Heart left ventricle (tissue), 16 donors: ENCODE measurements around the gene BDP1. TPM values are rescaled to one million over a fixed set of nuclear protein-coding genes. Genes with fewer than 3 reads are reported as not detected.

Source experiments
- ATAC-seq, 4 donors: fragments of 200-7000 bp; cut with Tn5 transposase; one replicate each; pipeline ENCODE4 v1.9.1; 2020 to 2022; ENCODE audit warnings: moderate library complexity in 4 of 4, mild to moderate bottlenecking in 3 of 4, moderate number of reproducible peaks in 1 of 4
- DNase-seq, 5 donors: peaks; one replicate each; pipeline ENCODE4 v3.0.0-alpha.2; 2020
- H3K27ac ChIP-seq, 12 donors: fragments of 200-600 bp; sonication (generic) in 4 of 12; one replicate each; pipeline versions ENCODE4 v1.5.0 to v1.8.0; 2016 to 2022; ENCODE audit warnings: mild to moderate bottlenecking in 2 of 12
- H3K27me3 ChIP-seq, 9 donors: fragments of 200-600 bp; sonication (generic) in 2 of 9; one replicate each; pipeline versions ENCODE4 v1.5.1 to v1.8.0; 2016 to 2022; ENCODE audit warnings: mild to moderate bottlenecking in 3 of 9
- H3K36me3 ChIP-seq, 9 donors: fragments of 200-600 bp; sonication (generic) in 2 of 9; one replicate each; pipeline versions ENCODE4 v1.5.0 to v1.8.0; 2018 to 2022; ENCODE audit warnings: mild to moderate bottlenecking in 2 of 9
- H3K4me1 ChIP-seq, 12 donors: fragments of 200-600 bp; sonication (generic) in 4 of 12; one replicate each; pipeline versions ENCODE4 v1.5.0 to v1.8.0; 2016 to 2022; ENCODE audit warnings: mild to moderate bottlenecking in 3 of 12
- H3K4me3 ChIP-seq, 12 donors: fragments of 200-600 bp; sonication (generic) in 4 of 12; one replicate each; pipeline versions ENCODE4 v1.5.0 to v1.8.0; 2017 to 2022; ENCODE audit warnings: mild to moderate bottlenecking in 9 of 12, moderate library complexity in 4 of 12
- H3K9me3 ChIP-seq, 12 donors: fragments of 200-600 bp; sonication (generic) in 4 of 12; one replicate each; pipeline versions ENCODE4 v1.5.0 to v1.8.0; 2016 to 2022; ENCODE audit warnings: mild to moderate bottlenecking in 1 of 12
- POLR2A ChIP-seq, 2 donors: fragments of 450-650 bp; IDR thresholded peaks; one replicate each; pipeline ENCODE4 v1.6.1; 2017; ENCODE audit warnings: antibody characterized with exemption in 2 of 2, mild to moderate bottlenecking in 2 of 2, moderate library complexity in 2 of 2
- WGBS, 4 donors: extraction: QIAGEN DNeasy Blood & Tissue Kit in 2 of 4; methylation state at CpG; one replicate each; pipeline versions ENCODE4 v1.1.5 to v1.1.7; 2013 to 2018; 5-methylcytosine and 5-hydroxymethylcytosine counted together
- intact Hi-C, 10 donors: fragments of 100-400 bp; cut with DNase I; formaldehyde crosslinking; loops; one replicate each; pipeline versions ENCODE4 v1.11.1 to v1.14.2; 2022
- polyA plus RNA-seq, 2 donors: library from polyadenylated mRNA; stranded (reverse); fragments of 200-250 nt; gene quantifications; one replicate each; pipeline ENCODE4 v1.2.3, GENCODE V29; 2013
- total RNA-seq, 9 donors: library from RNA; depleted of rRNA in 2 of 9; stranded (reverse); fragments of >200 nt in 2 of 9; fragmentation: NEBNext Ultra II Directional in 3 of 9; extraction: Animal tissue kit (Norgen Biotek cat#: 25700) in 3 of 9; gene quantifications; one replicate each; pipeline versions ENCODE4 v1.1.0 to v1.2.4, GENCODE V29; 2016 to 2023
- TF ChIP-seq, protein P1 (sequence below), 12 donors: fragments of 200-600 bp; sonication (generic) in 4 of 12; IDR thresholded peaks; one replicate each; pipeline versions ENCODE4 v1.5.0 to v1.8.0; 2018 to 2022; ENCODE audit warnings: antibody characterized with exemption in 12 of 12, mild to moderate bottlenecking in 5 of 12
- donor health status: ischemic (EF 13 %, LVEDD 7.1; RV severe dilation, severe dysfunction).
- donor health status: healthy with polysubstance abuse.
- donor health status: DM: no; HTN: yes; CAD: no.
- donor health status: DM: no; HTN: no; CAD: no.
- donor health status: ischemic (EF 25% LVEDD 6.9; RV normal size, moderate dysfunction).
- donor health status: ischemic (EF 25% LVEDD 5.7; RV mildly dilated, moderate dysfunction).
- donor health status: healthy.
- donor health status: DM: yes; HTN: yes; CAD: no.
- donor health status: ischemic (EF 35%, LVEDD 5.7; RV mildly dilated, moderate dysfunction).
- donor health status: nonischemic (EF 11% LVEDD 7.7; RV severe dilation, severe dysfunction).
- donor health status: DM: yes; HTN: yes; CAD: no.
- donor health status: PGD.
- donor health status: ischemic (EF 29% LVEDD 5.4; RV normal size, mild dysfunction).
- donor health status: nonischemic (EF 23%, LVEDD 6.1; RV moderate dilation, normal function).

BDP1 gene
- total and polyA plus RNA-seq, 11 donors, result 9.9 to 18.3 (median 16.6) TPM

DNA sequence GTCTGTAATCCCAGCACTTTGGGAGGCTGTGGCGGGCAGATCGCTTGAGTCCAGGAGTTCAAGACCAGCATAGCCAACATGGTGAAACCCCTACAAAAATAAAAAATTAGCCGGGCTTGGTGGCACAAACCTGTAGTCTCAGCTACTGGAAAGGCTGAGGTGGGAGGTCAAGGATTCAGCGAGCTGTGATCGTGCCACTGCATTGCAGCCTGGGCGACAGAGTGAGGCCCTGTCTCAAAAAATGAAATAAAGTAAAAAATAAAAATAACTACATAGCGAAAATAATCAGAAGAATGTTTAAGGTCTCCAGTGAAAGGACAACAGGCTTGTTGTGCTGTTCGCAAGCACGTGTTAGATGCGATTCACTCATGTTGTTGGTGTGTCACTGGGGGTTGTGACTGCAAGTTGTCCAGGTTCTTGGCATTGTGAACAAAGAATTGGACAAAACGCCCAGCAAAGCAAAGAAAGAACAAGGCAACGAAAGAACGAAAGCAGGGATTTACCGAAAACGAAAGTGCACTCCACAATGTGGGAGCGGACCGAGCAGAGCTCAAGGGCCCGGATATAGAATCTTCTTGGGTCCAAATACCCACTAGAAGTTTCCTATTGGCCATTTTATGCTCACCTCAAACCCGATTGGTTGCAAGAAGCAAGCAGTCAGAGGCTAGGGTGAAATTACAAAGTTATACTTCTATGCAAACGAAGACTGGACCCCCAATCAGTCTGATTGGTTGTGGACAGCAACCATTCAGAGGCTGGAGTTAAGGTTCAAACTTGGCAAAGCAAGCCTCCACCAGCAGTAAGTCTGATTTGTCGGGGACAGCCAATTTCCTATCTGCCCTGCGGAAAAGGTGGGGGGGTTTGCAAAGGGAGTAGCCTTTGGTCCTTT lies 130.8 kb downstream of the BDP1 start:
- intact Hi-C loops, result no loop called here
- peak overlapping the region; percentile 49 to 94 (median 74) for H3K4me3 ChIP-seq
- no peaks in the 10 kb centered on the region for H3K9me3 ChIP-seq
- DNase-seq, result peak in 2 of 5 donors; percentile 13 to 18
- WGBS, 4 donors, result 79 to 86% (median 83%) methylated on average over 22 of the region's 22 CpGs
- ATAC-seq, result peak in 1 of 4 donors; percentile 9
- no peaks in the 10 kb centered on the region for H3K27me3 ChIP-seq
- H3K4me1 ChIP-seq, result peaks cover 0 to 40% (median 22%) of the 10 kb centered on the region in 12 donors
- no peaks in the 10 kb centered on the region for H3K36me3 ChIP-seq
- TF ChIP-seq, protein P1, sequence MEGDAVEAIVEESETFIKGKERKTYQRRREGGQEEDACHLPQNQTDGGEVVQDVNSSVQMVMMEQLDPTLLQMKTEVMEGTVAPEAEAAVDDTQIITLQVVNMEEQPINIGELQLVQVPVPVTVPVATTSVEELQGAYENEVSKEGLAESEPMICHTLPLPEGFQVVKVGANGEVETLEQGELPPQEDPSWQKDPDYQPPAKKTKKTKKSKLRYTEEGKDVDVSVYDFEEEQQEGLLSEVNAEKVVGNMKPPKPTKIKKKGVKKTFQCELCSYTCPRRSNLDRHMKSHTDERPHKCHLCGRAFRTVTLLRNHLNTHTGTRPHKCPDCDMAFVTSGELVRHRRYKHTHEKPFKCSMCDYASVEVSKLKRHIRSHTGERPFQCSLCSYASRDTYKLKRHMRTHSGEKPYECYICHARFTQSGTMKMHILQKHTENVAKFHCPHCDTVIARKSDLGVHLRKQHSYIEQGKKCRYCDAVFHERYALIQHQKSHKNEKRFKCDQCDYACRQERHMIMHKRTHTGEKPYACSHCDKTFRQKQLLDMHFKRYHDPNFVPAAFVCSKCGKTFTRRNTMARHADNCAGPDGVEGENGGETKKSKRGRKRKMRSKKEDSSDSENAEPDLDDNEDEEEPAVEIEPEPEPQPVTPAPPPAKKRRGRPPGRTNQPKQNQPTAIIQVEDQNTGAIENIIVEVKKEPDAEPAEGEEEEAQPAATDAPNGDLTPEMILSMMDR (IDR thresholded peaks at IDR 0.05), result no peak
- no peak for TF ChIP-seq POLR2A (IDR thresholded peaks at IDR 0.05)
- H3K27ac ChIP-seq, result peak overlapping the region in 11 of 12 donors; percentile 64 to 92 (median 84)

DNA sequence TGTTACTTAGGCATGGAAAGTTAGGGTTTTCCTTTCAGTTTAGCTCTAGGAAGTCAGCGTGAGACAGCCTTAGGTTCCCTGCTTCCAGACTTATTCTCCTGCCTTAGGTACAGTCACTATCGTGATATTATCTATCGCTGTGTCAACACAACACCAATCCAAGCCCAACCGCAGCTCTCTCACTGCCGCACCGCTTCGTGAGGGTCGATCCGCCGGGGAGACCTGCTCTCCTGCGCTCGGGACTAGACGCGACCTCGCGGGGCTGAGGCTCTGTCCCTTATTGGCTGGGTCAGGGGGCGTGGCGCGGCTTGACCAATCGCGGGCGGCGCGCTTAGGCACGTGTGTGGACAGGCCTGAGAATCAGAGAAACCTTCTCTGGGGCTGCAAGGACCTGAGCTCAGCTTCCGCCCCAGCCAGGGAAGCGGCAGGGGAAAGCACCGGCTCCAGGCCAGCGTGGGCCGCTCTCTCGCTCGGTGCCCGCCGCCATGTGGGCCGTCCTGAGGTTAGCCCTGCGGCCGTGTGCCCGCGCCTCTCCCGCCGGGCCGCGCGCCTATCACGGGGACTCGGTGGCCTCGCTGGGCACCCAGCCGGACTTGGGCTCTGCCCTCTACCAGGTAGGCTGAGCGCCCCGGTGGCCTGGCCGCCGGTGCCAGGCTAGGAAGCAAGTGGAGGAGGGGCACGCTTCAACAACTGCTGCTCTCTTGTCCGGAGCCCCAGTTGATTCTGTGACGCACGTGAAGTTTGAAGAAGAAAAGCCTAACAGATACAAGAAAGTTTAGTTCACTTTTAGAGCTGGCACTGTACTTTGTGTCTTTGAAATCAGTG lies 131.7 kb downstream of the BDP1 start, which contains the start of gene MCCC2:
Gene MCCC2 (plus strand): TSS at position 400 of the 825 bp plus-strand sequence. CDS start 86 bp downstream, at position 486.
- no peaks in the 10 kb centered on the region for H3K36me3 ChIP-seq
- H3K27ac ChIP-seq, result peak within 1 kb of the TSS; percentile 29 to 92 (median 84)
- H3K9me3 ChIP-seq, result no peaks in the 10 kb centered on the region
- ATAC-seq, result peak; percentile 99 to 100 (median 100)
- H3K4me3 ChIP-seq, result peak within 1 kb of the TSS; percentile 49 to 94 (median 74)
- TF ChIP-seq POLR2A (IDR thresholded peaks at IDR 0.05), result peak in 1 of 2 donors; percentile 76
- TF ChIP-seq, protein P1 (IDR thresholded peaks at IDR 0.05), result peak in 1 of 12 donors; percentile 8
- no peaks in the 10 kb centered on the region for H3K27me3 ChIP-seq
- 0 to 1% (median 1%) methylated on average over 41 to 56 of the region's 56 CpGs for WGBS, 4 donors
- intact Hi-C loops, result no loop called here
- peaks cover 0 to 40% (median 22%) of the 10 kb centered on the region in 12 donors for H3K4me1 ChIP-seq
- peak; percentile 96 to 99 (median 97) for DNase-seq

DNA sequence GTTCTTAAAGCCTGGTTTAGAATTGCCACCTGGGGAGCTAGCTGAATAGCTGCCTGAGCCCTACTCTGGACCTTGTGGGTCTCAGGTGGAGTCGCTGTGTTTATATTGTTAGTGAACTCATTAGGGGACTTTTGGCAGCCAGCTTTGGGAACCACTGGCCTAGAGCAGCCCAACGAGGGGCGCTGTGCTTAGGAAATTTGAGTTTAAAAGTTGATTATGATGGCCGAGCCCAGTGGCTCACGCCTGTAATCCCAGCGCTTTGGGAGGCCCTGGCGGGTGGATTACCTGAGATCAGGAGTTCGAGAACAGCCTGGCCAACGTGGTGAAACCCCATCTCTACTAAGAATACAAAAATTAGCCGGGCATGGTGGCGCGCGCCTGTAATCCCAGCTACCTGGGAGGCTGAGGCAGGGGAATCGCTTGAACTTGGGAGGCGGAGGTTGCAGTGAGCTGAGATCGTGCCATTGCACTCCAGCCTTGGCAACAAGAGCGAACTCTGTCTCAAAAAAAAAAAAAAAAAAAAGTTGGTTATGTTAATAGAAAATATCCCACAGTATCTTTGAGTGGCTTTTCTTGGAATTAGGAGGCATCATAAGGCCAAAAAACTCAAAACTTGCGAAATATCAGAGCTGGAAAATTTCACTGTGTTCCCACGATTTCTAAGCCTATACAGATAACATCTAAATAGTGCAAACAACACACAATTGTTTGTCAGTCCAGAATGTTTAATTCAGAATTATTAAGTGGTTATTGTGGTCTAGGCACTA lies 132.5 kb downstream of the BDP1 start:
- H3K27me3 ChIP-seq, result no peaks in the 10 kb centered on the region
- peaks cover 0 to 40% (median 22%) of the 10 kb centered on the region in 12 donors for H3K4me1 ChIP-seq
- peak overlapping the region; percentile 49 to 94 (median 74) for H3K4me3 ChIP-seq
- TF ChIP-seq POLR2A (IDR thresholded peaks at IDR 0.05), result no peak
- TF ChIP-seq, protein P1 (IDR thresholded peaks at IDR 0.05), result no peak
- DNase-seq (no peak), ATAC-seq (no peak)
- H3K36me3 ChIP-seq, result peaks cover 0 to 4% (median 0%) of the 10 kb centered on the region in 9 donors
- intact Hi-C loops, result no loop called here
- peak overlapping the region in 11 of 12 donors; percentile 64 to 92 (median 84) for H3K27ac ChIP-seq
- 69 to 73% (median 73%) methylated on average over 19 of the region's 19 CpGs for WGBS, 4 donors
- H3K9me3 ChIP-seq, result no peaks in the 10 kb centered on the region
